OCI-LY1 (cell line): ENCODE data around the gene EYS.

Experiments used
- H2AFZ ChIP-seq: fragments of 200-600 bp; sonication (generic), shearing (Covaris generic); 2 replicates; pipeline ENCODE4 v1.6.0; 2014; ENCODE audit warnings: antibody characterized with exemption, mild to moderate bottlenecking, low read length
- H3F3A ChIP-seq: fragments of 200-600 bp; sonication (generic), shearing (Covaris generic); 2 replicates; pipeline ENCODE4 v1.6.0; 2014; ENCODE audit warnings: mild to moderate bottlenecking, antibody characterized with exemption, low read length, moderate library complexity; ENCODE audit not compliant: insufficient read depth
- H3K27ac ChIP-seq: fragments of 200-600 bp; sonication (generic); 2 replicates; pipeline ENCODE4 v1.5.1; 2014; ENCODE audit warnings: low read length, mixed run types, mild to moderate bottlenecking, low read depth; ENCODE audit not compliant: poor library complexity, severe bottlenecking
- H3K27me3 ChIP-seq: fragments of 200-600 bp; sonication (generic); 2 replicates; pipeline ENCODE4 v1.6.0; 2014; ENCODE audit warnings: antibody characterized with exemption, mild to moderate bottlenecking, low read length, moderate library complexity; ENCODE audit not compliant: insufficient read depth
- H3K36me3 ChIP-seq: fragments of 200-600 bp; sonication (generic); 2 replicates; pipeline ENCODE4 v1.6.1; 2014; ENCODE audit warnings: mild to moderate bottlenecking, antibody characterized with exemption, low read length, moderate library complexity, mixed read lengths; ENCODE audit not compliant: insufficient read depth
- H3K4me1 ChIP-seq: fragments of 200-600 bp; sonication (generic); 2 replicates; pipeline ENCODE4 v1.5.1; 2014; ENCODE audit warnings: mild to moderate bottlenecking, low read length, moderate library complexity; ENCODE audit not compliant: insufficient read depth, severe bottlenecking
- H3K4me2 ChIP-seq: fragments of 200-600 bp; sonication (generic), shearing (Covaris generic); 2 replicates; pipeline ENCODE4 v1.6.1; 2014; ENCODE audit warnings: low read length
- H3K4me3 ChIP-seq: fragments of 200-600 bp; sonication (generic); 2 replicates; pipeline ENCODE4 v1.5.1; 2014; ENCODE audit warnings: low read length, low read depth, mild to moderate bottlenecking, mixed read lengths; ENCODE audit not compliant: poor library complexity, severe bottlenecking
- H3K79me2 ChIP-seq: fragments of 200-600 bp; shearing (Covaris generic); 2 replicates; pipeline ENCODE4 v1.6.1; 2016; ENCODE audit warnings: mixed run types, low read length, mixed read lengths; ENCODE audit not compliant: insufficient read depth
- H3K9ac ChIP-seq: fragments of 200-600 bp; sonication (generic), shearing (Covaris generic); 2 replicates; pipeline ENCODE4 v1.6.1; 2014; ENCODE audit warnings: mild to moderate bottlenecking, low read length, mixed read lengths
- H3K9me2 ChIP-seq: fragments of 200-600 bp; sonication (generic), shearing (Covaris generic); 2 replicates; pipeline ENCODE4 v1.6.1; 2014; ENCODE audit warnings: low read depth, mild to moderate bottlenecking, low read length, mixed read lengths
- H3K9me3 ChIP-seq: fragments of 200-600 bp; shearing (Covaris generic); 2 replicates; pipeline ENCODE4 v1.6.1; 2014; ENCODE audit warnings: low read length, mixed read lengths
- H4K20me1 ChIP-seq: fragments of 200-600 bp; sonication (generic), shearing (Covaris generic); 2 replicates; pipeline ENCODE4 v1.6.0; 2016; ENCODE audit warnings: mild to moderate bottlenecking, low read length; ENCODE audit not compliant: insufficient read depth
- CTCF ChIP-seq: fragments of 200-600 bp; sonication (generic), shearing (Covaris generic); IDR thresholded peaks from 2 replicates; pipeline ENCODE4 v1.5.1; 2017; ENCODE audit warnings: mild to moderate bottlenecking, antibody characterized with exemption, low read length, moderate library complexity, mixed read lengths
- EZH2 ChIP-seq: fragments of 200-600 bp; sonication (generic), shearing (Covaris generic); IDR thresholded peaks from 2 replicates; pipeline ENCODE4 v1.8.0; 2017; ENCODE audit warnings: borderline replicate concordance, mixed run types, mild to moderate bottlenecking, antibody characterized with exemption, low read length, moderate library complexity, mixed read lengths

EYS gene

GRCh38 chr6:63705707-63706106, 2001.3 kb downstream of the EYS start:
- Histone ChIP-seq H3K9me2 (no peaks in the 10 kb centered on the region), H3K4me1 (no peaks in the 10 kb centered on the region), H3K4me2 (no peak overlapping the region), H3K27me3 (no peaks in the 10 kb centered on the region), H3K79me2 (no peaks in the 10 kb centered on the region), H3K27ac (no peak overlapping the region), H2AFZ (no peak overlapping the region), H3K9me3 (no peaks in the 10 kb centered on the region), H3K9ac (no peak overlapping the region), H4K20me1 (no peaks in the 10 kb centered on the region), H3K4me3 (no peak overlapping the region), H3K36me3 (peaks cover 93% of the 10 kb centered on the region), H3F3A (no peaks in the 10 kb centered on the region)
- TF ChIP-seq CTCF (no peak), EZH2 (no peak)

- H3K9ac ChIP-seq: no peak overlapping the region
- no peaks in the 10 kb centered on the region for H4K20me1 ChIP-seq
- TF ChIP-seq CTCF (no peak), EZH2 (no peak)
- H2AFZ ChIP-seq: no peak overlapping the region
- no peak overlapping the region for H3K4me2 ChIP-seq
- H3K9me3 ChIP-seq: no peaks in the 10 kb centered on the region
- peaks cover 30% of the 10 kb centered on the region for H3K36me3 ChIP-seq
- H3F3A ChIP-seq: no peaks in the 10 kb centered on the region
- H3K27ac ChIP-seq: no peak overlapping the region
- H3K79me2 ChIP-seq: no peaks in the 10 kb centered on the region
- H3K4me1 ChIP-seq: peaks cover 8% of the 10 kb centered on the region
- no peaks in the 10 kb centered on the region for H3K27me3 ChIP-seq
- H3K9me2 ChIP-seq: no peaks in the 10 kb centered on the region
- H3K4me3 ChIP-seq: no peak overlapping the region
These were observed 2016.8 kb downstream of the EYS start for GRCh38 chr6:63690221-63690620.

GRCh38 chr6:63689421-63689820, 2017.6 kb downstream of the EYS start:
- Histone ChIP-seq H3K27ac (no peak overlapping the region), H3K27me3 (no peaks in the 10 kb centered on the region), H3F3A (no peaks in the 10 kb centered on the region), H3K4me2 (no peak overlapping the region), H3K4me3 (no peak overlapping the region), H3K4me1 (peaks cover 16% of the 10 kb centered on the region), H3K36me3 (peaks cover 32% of the 10 kb centered on the region), H2AFZ (no peak overlapping the region), H3K9me2 (no peaks in the 10 kb centered on the region), H3K79me2 (no peaks in the 10 kb centered on the region), H3K9ac (no peak overlapping the region), H3K9me3 (no peaks in the 10 kb centered on the region), H4K20me1 (no peaks in the 10 kb centered on the region)
- TF ChIP-seq CTCF (no peak; the same call in 1 of the 2 replicates), EZH2 (no peak)
